ENCODE results near the gene GAPDHS. TPM values are rescaled to one million over a fixed set of nuclear protein-coding genes. Genes with fewer than 3 reads are reported as not detected.

The GAPDHS gene
- total and polyA plus RNA-seq, 2 of the 13 experiments (the other 11 are each of a cell fraction or from before 2014, with no cell fraction given): not detected

DNA sequence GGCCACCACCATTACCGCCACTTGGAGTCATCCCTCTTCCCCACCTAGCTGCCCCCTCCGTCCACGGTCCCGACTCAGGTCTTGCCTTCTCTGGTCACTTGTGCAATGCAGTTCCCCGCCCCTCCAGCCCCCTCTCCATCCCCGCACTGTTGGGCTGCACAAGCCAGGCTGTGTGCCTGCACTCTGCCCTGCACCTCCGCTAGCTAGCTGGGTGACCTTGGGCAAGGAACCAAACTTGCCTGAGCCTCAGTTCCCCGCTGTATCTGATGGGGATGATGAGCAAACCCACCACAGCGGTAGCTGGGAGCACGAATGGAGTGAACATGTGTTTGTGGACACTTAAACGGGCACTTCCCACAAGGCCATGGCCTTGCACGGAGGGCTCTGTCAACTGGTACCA lies 6.6 kb downstream of the GAPDHS start (continued):
- TF ChIP-seq ZMYM4 (CRISPR knock-in tag; IDR thresholded peaks at IDR 0.05) (0 out of 2 replicates have a peak, but pooled peaks have one; percentile 24), AGO1 (IDR thresholded peaks at IDR 0.05; ENCODE audit: low read depth, low read length, poor library complexity, severe bottlenecking) (no peak), ZBTB20 (CRISPR knock-in tag; IDR thresholded peaks at IDR 0.05; ENCODE audit: borderline replicate concordance, low read depth) (no peak), CSRNP2 (CRISPR knock-in tag; conservative IDR thresholded peaks at IDR 0.05; ENCODE audit: low read depth) (no peak), PCBP1 (IDR thresholded peaks at IDR 0.05; ENCODE audit: borderline replicate concordance, low read depth, low read length) (no peak), FOXM1 (CRISPR knock-in tag; IDR thresholded peaks at IDR 0.05) (no peak), ZNF510 (CRISPR knock-in tag; IDR thresholded peaks at IDR 0.05; ENCODE audit: low read depth) (no peak), LCORL (IDR thresholded peaks at IDR 0.05) (no peak), LCORL (CRISPR knock-in tag; IDR thresholded peaks at IDR 0.05) (peak; percentile 42; the same call in 1 of the 2 replicates), SUZ12 (IDR thresholded peaks at IDR 0.05; ENCODE audit: low read depth, low read length) (no peak), TARDBP (CRISPR knock-in tag; IDR thresholded peaks at IDR 0.05) (no peak), ARID4A (CRISPR knock-in tag; IDR thresholded peaks at IDR 0.05; ENCODE audit: borderline replicate concordance) (0 out of 2 replicates have a peak, but pooled peaks have one; percentile 34), FOXC1 (CRISPR knock-in tag; IDR thresholded peaks at IDR 0.05; ENCODE audit: borderline replicate concordance) (no peak), ATAD3A (CRISPR knock-in tag; IDR thresholded peaks at IDR 0.05) (no peak), SP5 (CRISPR knock-in tag; IDR thresholded peaks at IDR 0.05; ENCODE audit: borderline replicate concordance, low read depth) (peak; percentile 20; the same call in 1 of the 2 replicates), GATAD1 (CRISPR knock-in tag; IDR thresholded peaks at IDR 0.05) (no peak), ZNF280D (CRISPR knock-in tag; IDR thresholded peaks at IDR 0.05) (peak; percentile 40; the same call in 1 of the 2 replicates), ZNF878 (CRISPR knock-in tag; IDR thresholded peaks at IDR 0.05) (no peak)
- TF ChIP-seq, protein P1, sequence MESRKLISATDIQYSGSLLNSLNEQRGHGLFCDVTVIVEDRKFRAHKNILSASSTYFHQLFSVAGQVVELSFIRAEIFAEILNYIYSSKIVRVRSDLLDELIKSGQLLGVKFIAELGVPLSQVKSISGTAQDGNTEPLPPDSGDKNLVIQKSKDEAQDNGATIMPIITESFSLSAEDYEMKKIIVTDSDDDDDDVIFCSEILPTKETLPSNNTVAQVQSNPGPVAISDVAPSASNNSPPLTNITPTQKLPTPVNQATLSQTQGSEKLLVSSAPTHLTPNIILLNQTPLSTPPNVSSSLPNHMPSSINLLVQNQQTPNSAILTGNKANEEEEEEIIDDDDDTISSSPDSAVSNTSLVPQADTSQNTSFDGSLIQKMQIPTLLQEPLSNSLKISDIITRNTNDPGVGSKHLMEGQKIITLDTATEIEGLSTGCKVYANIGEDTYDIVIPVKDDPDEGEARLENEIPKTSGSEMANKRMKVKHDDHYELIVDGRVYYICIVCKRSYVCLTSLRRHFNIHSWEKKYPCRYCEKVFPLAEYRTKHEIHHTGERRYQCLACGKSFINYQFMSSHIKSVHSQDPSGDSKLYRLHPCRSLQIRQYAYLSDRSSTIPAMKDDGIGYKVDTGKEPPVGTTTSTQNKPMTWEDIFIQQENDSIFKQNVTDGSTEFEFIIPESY (CRISPR knock-in tag; IDR thresholded peaks at IDR 0.05): peak; percentile 89
